H9 (cell line): ENCODE results near the gene MYCBPAP. TPM values are rescaled to one million over a fixed set of nuclear protein-coding genes. Genes with fewer than 3 reads are reported as not detected.
A peak's percentile ranks its signal among the peaks of the same experiment; 100 is the strongest.
"Not testable (repeated sequence)": the region's sequence is repeated elsewhere in the genome, so short reads cannot be mapped to it uniquely, and the experiment has no call there.

Experiments
- DNase-seq: peaks from one replicate; pipeline ENCODE4 v3.0.0-alpha.2; 2017
- H2AFZ ChIP-seq: one replicate; pipeline ENCODE4 v1.6.1; 2013; ENCODE audit warnings: mild to moderate bottlenecking, low read length, control low read depth, moderate library complexity
- H2AK5ac ChIP-seq: 2 replicates; pipeline ENCODE4 v1.6.1; 2013; ENCODE audit warnings: low read length, control low read depth, mixed read lengths; ENCODE audit not compliant: insufficient read length
- H2BK120ac ChIP-seq: one replicate; pipeline ENCODE4 v1.6.1; 2013; ENCODE audit warnings: low read depth, mild to moderate bottlenecking, low read length, control low read depth, inconsistent platforms; ENCODE audit not compliant: poor library complexity, severe bottlenecking
- H2BK12ac ChIP-seq: 2 replicates; pipeline ENCODE4 v1.6.1; 2013; ENCODE audit warnings: low read length, control low read depth, mixed read lengths, low read depth; ENCODE audit not compliant: insufficient read length
- H2BK15ac ChIP-seq: 2 replicates; pipeline ENCODE4 v1.6.1; 2013; ENCODE audit warnings: low read depth, low read length, control low read depth
- H2BK20ac ChIP-seq: one replicate; pipeline ENCODE4 v1.6.1; 2013; ENCODE audit warnings: low read depth, mild to moderate bottlenecking, low read length, control low read depth, inconsistent platforms; ENCODE audit not compliant: poor library complexity, severe bottlenecking
- H2BK5ac ChIP-seq: 2 replicates; pipeline ENCODE4 v1.6.1; 2013; ENCODE audit warnings: low read length, control low read depth, mixed read lengths; ENCODE audit not compliant: insufficient read length
- H3K14ac ChIP-seq: 2 replicates; pipeline ENCODE4 v1.6.1; 2013; ENCODE audit warnings: low read length, control low read depth; ENCODE audit not compliant: insufficient read depth
- H3K18ac ChIP-seq: 2 replicates; pipeline ENCODE4 v1.6.1; 2013; ENCODE audit warnings: low read depth, mild to moderate bottlenecking, mixed read lengths, low read length, control low read depth; ENCODE audit not compliant: insufficient read length
- H3K23ac ChIP-seq: 2 replicates; pipeline ENCODE4 v1.6.1; 2013; ENCODE audit warnings: low read length, control low read depth, mixed read lengths, low read depth; ENCODE audit not compliant: insufficient read length
- H3K23me2 ChIP-seq: 2 replicates; pipeline ENCODE4 v1.6.1; 2013; ENCODE audit warnings: low read depth, mild to moderate bottlenecking, mixed read lengths, low read length, control low read depth; ENCODE audit not compliant: insufficient read length, poor library complexity, severe bottlenecking
- H3K27ac ChIP-seq: 2 replicates; pipeline ENCODE4 v1.5.1; 2013; ENCODE audit warnings: low read length, control low read depth, mixed read lengths, low read depth; ENCODE audit not compliant: insufficient read length
- H3K27me3 ChIP-seq: 2 replicates; pipeline ENCODE4 v1.6.1; 2013; ENCODE audit warnings: low read length, control low read depth, inconsistent platforms; ENCODE audit not compliant: insufficient read depth
- H3K4ac ChIP-seq: 2 replicates; pipeline ENCODE4 v1.6.1; 2013; ENCODE audit warnings: low read depth, mild to moderate bottlenecking, control low read depth, inconsistent platforms, low read length, moderate library complexity
- H3K4me1 ChIP-seq: 2 replicates; pipeline ENCODE4 v1.6.1; 2013; ENCODE audit warnings: low read length, control low read depth, inconsistent platforms; ENCODE audit not compliant: insufficient read depth
- H3K4me2 ChIP-seq: 2 replicates; pipeline ENCODE4 v1.6.1; 2013; ENCODE audit warnings: low read length, control low read depth, mixed read lengths; ENCODE audit not compliant: insufficient read length, insufficient read depth
- H3K56ac ChIP-seq: 2 replicates; pipeline ENCODE4 v1.6.1; 2013; ENCODE audit warnings: low read depth, mild to moderate bottlenecking, mixed read lengths, low read length, control low read depth; ENCODE audit not compliant: insufficient read length
- H3K79me1 ChIP-seq: 2 replicates; pipeline ENCODE4 v1.6.1; 2013; ENCODE audit warnings: low read depth, mild to moderate bottlenecking, moderate library complexity, low read length, control low read depth, inconsistent platforms; ENCODE audit not compliant: insufficient read depth, poor library complexity, severe bottlenecking
- H3K79me2 ChIP-seq: 2 replicates; pipeline ENCODE4 v1.6.1; 2013; ENCODE audit warnings: low read length, control low read depth, inconsistent platforms; ENCODE audit not compliant: insufficient read depth
- H3K9ac ChIP-seq: 2 replicates; pipeline ENCODE4 v1.6.1; 2013; ENCODE audit warnings: low read length, control low read depth, mixed read lengths; ENCODE audit not compliant: insufficient read length; ENCODE audit errors: extremely low read depth
- H3K9me3 ChIP-seq: one replicate; pipeline ENCODE4 v1.6.1; 2013; ENCODE audit warnings: low read depth, low read length, inconsistent platforms; ENCODE audit not compliant: control insufficient read depth
- H3T11ph ChIP-seq: one replicate; pipeline ENCODE4 v1.6.1; 2013; ENCODE audit warnings: mild to moderate bottlenecking, low read length, control low read depth, inconsistent platforms
- H4K20me1 ChIP-seq: one replicate; pipeline ENCODE4 v1.6.1; 2013; ENCODE audit not compliant: control insufficient read depth, insufficient read length, insufficient read depth
- H4K5ac ChIP-seq: 2 replicates; pipeline ENCODE4 v1.6.1; 2013; ENCODE audit warnings: low read depth, mild to moderate bottlenecking, mixed read lengths, low read length, control low read depth; ENCODE audit not compliant: insufficient read length
- H4K8ac ChIP-seq: replicated peaks from 2 replicates; pipeline ENCODE4 v1.6.1; 2013; ENCODE audit warnings: low read length, control low read depth, mixed read lengths, low read depth; ENCODE audit not compliant: insufficient read length
- H4K91ac ChIP-seq: 2 replicates; pipeline ENCODE4 v1.6.1; 2013; ENCODE audit warnings: low read depth, mild to moderate bottlenecking, moderate library complexity, mixed read lengths, low read length, control low read depth; ENCODE audit not compliant: insufficient read length
- H3K27ac Mint-ChIP-seq, 3 experiments: 2 replicates in 2 of 3; 3 replicates in 1 of 3; pipeline ENCODE4 v1.8.0; 2020 to 2021; ENCODE audit warnings: mixed read lengths in 3 of 3, mild to moderate bottlenecking in 1 of 3, moderate library complexity in 1 of 3
- H3K27me3 Mint-ChIP-seq: 2 replicates; pipeline ENCODE4 v1.8.0; 2021; ENCODE audit warnings: low read depth, mild to moderate bottlenecking, moderate library complexity, mixed read lengths
- H3K36me3 Mint-ChIP-seq, 3 experiments: 2 replicates in 2 of 3; 3 replicates in 1 of 3; pipeline ENCODE4 v1.8.0; 2020 to 2021; ENCODE audit warnings: low read depth in 3 of 3, mixed read lengths in 3 of 3; ENCODE audit not compliant: insufficient read depth in 1 of 3
- H3K4me1 Mint-ChIP-seq, 2 experiments: 2 replicates each; pipeline ENCODE4 v1.8.0; 2020; ENCODE audit warnings: mixed read lengths in 2 of 2
- H3K4me3 Mint-ChIP-seq, 2 experiments: 2 replicates in 1 of 2; 3 replicates in 1 of 2; pipeline ENCODE4 v1.8.0; 2020 to 2021; ENCODE audit warnings: mild to moderate bottlenecking in 2 of 2, mixed read lengths in 2 of 2, moderate library complexity in 1 of 2
- H3K9me3 Mint-ChIP-seq, 2 experiments: 2 replicates in 1 of 2; 3 replicates in 1 of 2; pipeline ENCODE4 v1.8.0; 2020; ENCODE audit warnings: mild to moderate bottlenecking in 2 of 2, mixed read lengths in 2 of 2, moderate library complexity in 1 of 2
- CTCF ChIP-seq: fragments of 200-600 bp; sonication (generic); conservative IDR thresholded peaks from 3 replicates; pipeline ENCODE4 v1.8.0; 2021; ENCODE audit warnings: antibody characterized with exemption, mild to moderate bottlenecking
- WGBS: extraction: QIAGEN DNeasy Blood & Tissue Kit; methylation state at CpG from one replicate; pipeline ENCODE4 v1.1.7; 2013; ENCODE audit warnings: missing lambda C conversion rate, low lambda C conversion rate, mixed read lengths; ENCODE audit not compliant: insufficient read length; ENCODE audit errors: extremely low coverage; 5-methylcytosine and 5-hydroxymethylcytosine counted together
- total RNA-seq: library from RNA; stranded (reverse); gene quantifications from 2 replicates; pipeline ENCODE4 v1.2.1, GENCODE V29; 2021

MYCBPAP gene
- total RNA-seq, 1 experiment from 2014 or later: 1.7 TPM

GRCh38 chr17:50472761-50473161 is 35.5 kb upstream of the MYCBPAP start:
- no CpG with 5 or more reads among the region's 13 CpGs for WGBS
- H2BK120ac ChIP-seq, H3K79me2 ChIP-seq, H3K4ac ChIP-seq, H2AK5ac ChIP-seq, H2BK20ac ChIP-seq, H3K9ac ChIP-seq, H3K18ac ChIP-seq, H3K14ac ChIP-seq, H2BK15ac ChIP-seq, H3K56ac ChIP-seq, H2BK12ac ChIP-seq, H2AFZ ChIP-seq, H4K8ac ChIP-seq, H3K36me3 Mint-ChIP-seq, H3K4me2 ChIP-seq, H3K27ac ChIP-seq, H3T11ph ChIP-seq, H3K27ac Mint-ChIP-seq, H4K91ac ChIP-seq, DNase-seq, H3K9me3 Mint-ChIP-seq, H2BK5ac ChIP-seq, H3K4me3 Mint-ChIP-seq, H3K23me2 ChIP-seq, H4K20me1 ChIP-seq, H3K79me1 ChIP-seq, H4K5ac ChIP-seq, H3K23ac ChIP-seq, H3K9me3 ChIP-seq, H3K4me1 ChIP-seq, H3K27me3 ChIP-seq: not testable (repeated sequence)
- Mint-ChIP-seq H3K4me1 (peaks cover 7 to 24% of the 10 kb centered on the region in 2 experiments), H3K27me3 (peaks cover 34% of the 10 kb centered on the region)
- peak; percentile 47 for TF ChIP-seq CTCF
